ENCODE data around the gene DCDC2C.

The DCDC2C gene

DNA sequence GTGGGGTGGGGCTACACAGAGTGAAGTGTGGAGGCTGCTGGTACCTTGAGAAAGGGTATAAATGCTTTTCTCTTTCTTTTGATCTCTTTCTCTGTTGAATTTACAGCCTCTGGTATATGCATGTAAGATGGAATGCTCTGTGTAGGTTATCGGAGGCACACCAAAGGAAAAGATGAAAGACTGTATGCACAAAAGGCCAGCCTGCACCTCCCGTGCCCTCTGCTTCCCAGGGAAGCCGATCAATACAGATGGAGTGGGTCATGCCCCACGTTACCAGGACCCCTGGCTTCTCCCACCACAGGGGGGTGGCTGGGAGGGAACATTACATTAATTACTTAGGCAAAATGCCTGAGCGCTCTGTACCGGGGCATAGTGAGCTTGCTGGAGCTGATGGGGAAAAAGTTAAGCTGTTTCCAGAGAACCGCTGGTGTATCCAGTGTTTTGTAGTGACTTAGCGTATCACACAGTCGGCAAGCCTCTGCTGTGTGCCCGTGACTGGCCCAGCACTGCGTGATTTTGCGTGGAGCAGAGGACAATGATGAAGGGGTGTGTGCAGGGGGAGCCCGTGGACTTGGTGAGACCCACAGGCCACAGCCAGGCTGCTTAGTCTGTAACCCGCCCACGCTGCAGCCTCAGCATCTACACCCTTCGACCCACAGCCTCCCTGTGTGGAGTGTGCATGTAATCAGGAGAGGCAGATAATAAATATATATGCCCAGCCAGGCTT is 37.3 kb upstream of the DCDC2C start:
- no peaks in the 10 kb centered on the region for H3F3A ChIP-seq (ENCODE audit: low read depth)
- no peaks in the 10 kb centered on the region for H3K79me2 ChIP-seq (ENCODE audit: insufficient read depth, low read length)
- H4K20me1 ChIP-seq (ENCODE audit: insufficient read depth, low read length, poor library complexity, severe bottlenecking): no peaks in the 10 kb centered on the region
- H2AFZ ChIP-seq (ENCODE audit: low read length): no peak overlapping the region
- H3K36me3 ChIP-seq (ENCODE audit: insufficient read depth, low read length): no peaks in the 10 kb centered on the region
- no peaks in the 10 kb centered on the region for H3K9me2 ChIP-seq (replicated peaks; ENCODE audit: low read depth, low read length)
- H3K9me3 ChIP-seq (ENCODE audit: insufficient read depth, low read depth, low read length): no peaks in the 10 kb centered on the region
- H3K27me3 ChIP-seq (ENCODE audit: insufficient read depth, low read length, poor library complexity, severe bottlenecking): no peaks in the 10 kb centered on the region
- no peak overlapping the region for H3K4me3 ChIP-seq (ENCODE audit: low read length, poor library complexity, severe bottlenecking)
- no peaks in the 10 kb centered on the region for H3K4me1 ChIP-seq (ENCODE audit: insufficient read depth, low read length, poor library complexity, severe bottlenecking)
- no peak overlapping the region for H3K9ac ChIP-seq (ENCODE audit: low read depth, low read length, poor library complexity, severe bottlenecking)
- TF ChIP-seq EZH2phosphoT487 (IDR thresholded peaks at IDR 0.05; ENCODE audit: borderline replicate concordance): no peak
- TF ChIP-seq, protein P1, sequence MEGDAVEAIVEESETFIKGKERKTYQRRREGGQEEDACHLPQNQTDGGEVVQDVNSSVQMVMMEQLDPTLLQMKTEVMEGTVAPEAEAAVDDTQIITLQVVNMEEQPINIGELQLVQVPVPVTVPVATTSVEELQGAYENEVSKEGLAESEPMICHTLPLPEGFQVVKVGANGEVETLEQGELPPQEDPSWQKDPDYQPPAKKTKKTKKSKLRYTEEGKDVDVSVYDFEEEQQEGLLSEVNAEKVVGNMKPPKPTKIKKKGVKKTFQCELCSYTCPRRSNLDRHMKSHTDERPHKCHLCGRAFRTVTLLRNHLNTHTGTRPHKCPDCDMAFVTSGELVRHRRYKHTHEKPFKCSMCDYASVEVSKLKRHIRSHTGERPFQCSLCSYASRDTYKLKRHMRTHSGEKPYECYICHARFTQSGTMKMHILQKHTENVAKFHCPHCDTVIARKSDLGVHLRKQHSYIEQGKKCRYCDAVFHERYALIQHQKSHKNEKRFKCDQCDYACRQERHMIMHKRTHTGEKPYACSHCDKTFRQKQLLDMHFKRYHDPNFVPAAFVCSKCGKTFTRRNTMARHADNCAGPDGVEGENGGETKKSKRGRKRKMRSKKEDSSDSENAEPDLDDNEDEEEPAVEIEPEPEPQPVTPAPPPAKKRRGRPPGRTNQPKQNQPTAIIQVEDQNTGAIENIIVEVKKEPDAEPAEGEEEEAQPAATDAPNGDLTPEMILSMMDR (conservative IDR thresholded peaks at IDR 0.05; ENCODE audit: low read length): no peak
- no peak overlapping the region for H3K4me2 ChIP-seq (ENCODE audit: low read depth, low read length, poor library complexity, severe bottlenecking)

DNA sequence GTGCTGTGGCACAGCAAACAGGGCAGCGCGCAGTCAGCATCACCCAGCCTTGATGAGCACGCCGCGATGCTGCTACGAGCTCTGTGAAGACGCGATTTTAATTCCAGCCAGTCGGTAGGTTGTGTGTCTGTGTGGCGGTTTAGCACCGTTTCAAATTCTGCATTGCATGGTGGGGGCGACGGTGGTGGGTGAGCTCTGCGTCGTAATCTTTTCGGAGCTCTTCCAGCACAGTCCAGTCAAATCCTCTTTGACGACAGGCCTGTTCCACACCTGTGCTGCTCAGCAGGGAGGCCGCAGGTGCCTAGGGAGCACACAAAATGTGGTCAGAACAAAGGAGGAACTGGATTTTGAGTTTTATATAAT is 36.8 kb upstream of the DCDC2C start:
- no peaks in the 10 kb centered on the region for H3K27me3 ChIP-seq (ENCODE audit: insufficient read depth, low read length, poor library complexity, severe bottlenecking)
- H3K4me1 ChIP-seq (ENCODE audit: insufficient read depth, low read length, poor library complexity, severe bottlenecking): no peaks in the 10 kb centered on the region
- H3K36me3 ChIP-seq (ENCODE audit: insufficient read depth, low read length): no peaks in the 10 kb centered on the region
- H3F3A ChIP-seq (ENCODE audit: low read depth): no peaks in the 10 kb centered on the region
- no peaks in the 10 kb centered on the region for H3K9me3 ChIP-seq (ENCODE audit: insufficient read depth, low read depth, low read length)
- no peaks in the 10 kb centered on the region for H4K20me1 ChIP-seq (ENCODE audit: insufficient read depth, low read length, poor library complexity, severe bottlenecking)
- no peaks in the 10 kb centered on the region for H3K9me2 ChIP-seq (replicated peaks; ENCODE audit: low read depth, low read length)
- no peaks in the 10 kb centered on the region for H3K79me2 ChIP-seq (ENCODE audit: insufficient read depth, low read length)
- H3K4me2 ChIP-seq (ENCODE audit: low read depth, low read length, poor library complexity, severe bottlenecking): no peak overlapping the region
- TF ChIP-seq, protein P1 (conservative IDR thresholded peaks at IDR 0.05; ENCODE audit: low read length): no peak
- TF ChIP-seq EZH2phosphoT487 (IDR thresholded peaks at IDR 0.05; ENCODE audit: borderline replicate concordance): no peak
- no peak overlapping the region for H3K4me3 ChIP-seq (ENCODE audit: low read length, poor library complexity, severe bottlenecking)
- no peak overlapping the region for H3K9ac ChIP-seq (ENCODE audit: low read depth, low read length, poor library complexity, severe bottlenecking)
- no peak overlapping the region for H2AFZ ChIP-seq (ENCODE audit: low read length)

DNA sequence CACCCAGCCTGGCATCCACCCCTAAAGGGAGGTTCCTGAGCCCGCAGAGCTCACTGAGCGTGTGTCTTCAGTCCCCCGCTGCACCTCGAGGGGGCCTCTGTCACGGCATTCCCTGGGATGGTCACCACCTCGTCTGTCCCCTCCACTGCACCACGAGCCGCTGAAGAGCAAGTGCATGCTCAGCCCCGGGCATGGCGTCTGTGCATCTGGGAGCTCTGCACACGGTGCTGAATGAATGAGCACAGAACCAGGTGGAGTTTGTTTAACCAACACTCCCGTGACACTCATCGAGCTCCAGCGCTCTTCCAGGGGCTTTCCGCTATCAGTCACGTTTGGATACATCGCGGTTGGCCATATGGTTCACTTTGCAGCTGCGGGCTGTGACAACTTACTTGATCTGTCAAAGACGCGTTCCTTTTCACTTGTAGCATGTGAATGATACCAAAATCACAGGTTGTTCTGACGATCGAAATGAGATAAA is 36.2 kb upstream of the DCDC2C start:
- Histone ChIP-seq H3K9ac (ENCODE audit: low read depth, low read length, poor library complexity, severe bottlenecking) (no peak overlapping the region), H3K4me3 (ENCODE audit: low read length, poor library complexity, severe bottlenecking) (no peak overlapping the region), H3K9me2 (replicated peaks; ENCODE audit: low read depth, low read length) (no peaks in the 10 kb centered on the region), H4K20me1 (ENCODE audit: insufficient read depth, low read length, poor library complexity, severe bottlenecking) (no peaks in the 10 kb centered on the region), H3K4me1 (ENCODE audit: insufficient read depth, low read length, poor library complexity, severe bottlenecking) (no peaks in the 10 kb centered on the region), H3K27me3 (ENCODE audit: insufficient read depth, low read length, poor library complexity, severe bottlenecking) (no peaks in the 10 kb centered on the region), H3K4me2 (ENCODE audit: low read depth, low read length, poor library complexity, severe bottlenecking) (no peak overlapping the region), H2AFZ (ENCODE audit: low read length) (no peak overlapping the region), H3K79me2 (ENCODE audit: insufficient read depth, low read length) (no peaks in the 10 kb centered on the region), H3K9me3 (ENCODE audit: insufficient read depth, low read depth, low read length) (no peaks in the 10 kb centered on the region), H3F3A (ENCODE audit: low read depth) (no peaks in the 10 kb centered on the region), H3K36me3 (ENCODE audit: insufficient read depth, low read length) (no peaks in the 10 kb centered on the region)
- TF ChIP-seq, protein P1 (conservative IDR thresholded peaks at IDR 0.05; ENCODE audit: low read length): no peak
